GM23248 (cell line): ENCODE measurements around the gene MAD2L1BP. TPM values are rescaled to one million over a fixed set of nuclear protein-coding genes. Genes with fewer than 3 reads are reported as not detected.

Source experiments
- DNase-seq: peaks from one replicate; pipeline ENCODE4 v3.0.0-alpha.2; 2015
- H2AFZ ChIP-seq: fragments of 200-600 bp; sonication (generic); 2 replicates; pipeline ENCODE4 v1.6.1; 2016; ENCODE audit warnings: antibody characterized with exemption
- H3F3A ChIP-seq: fragments of 200-600 bp; sonication (generic); 2 replicates; pipeline ENCODE4 v1.6.1; 2016; ENCODE audit warnings: mild to moderate bottlenecking, antibody characterized with exemption, mixed run types; ENCODE audit not compliant: insufficient read depth
- H3K27ac ChIP-seq: fragments of 200-600 bp; sonication (generic); 2 replicates; pipeline ENCODE4 v1.5.1; 2016; ENCODE audit warnings: mild to moderate bottlenecking
- H3K27me3 ChIP-seq: fragments of 200-600 bp; sonication (generic); replicated peaks from 2 replicates; pipeline ENCODE4 v1.6.1; 2016; ENCODE audit warnings: mild to moderate bottlenecking; ENCODE audit not compliant: insufficient read depth
- H3K36me3 ChIP-seq: fragments of 200-600 bp; sonication (generic); 2 replicates; pipeline ENCODE4 v1.6.1; 2016; ENCODE audit warnings: low read depth, mild to moderate bottlenecking
- H3K4me1 ChIP-seq: fragments of 200-600 bp; sonication (generic); 2 replicates; pipeline ENCODE4 v1.6.1; 2016; ENCODE audit warnings: mild to moderate bottlenecking; ENCODE audit not compliant: insufficient read depth
- H3K4me2 ChIP-seq: fragments of 200-600 bp; sonication (generic); one replicate; pipeline ENCODE4 v1.6.1; 2016; ENCODE audit warnings: mild to moderate bottlenecking; ENCODE audit not compliant: unreplicated experiment
- H3K4me3 ChIP-seq: fragments of 200-600 bp; sonication (generic); 2 replicates; pipeline ENCODE4 v1.5.1; 2016; ENCODE audit warnings: mild to moderate bottlenecking
- H3K79me2 ChIP-seq: fragments of 200-600 bp; sonication (generic); 2 replicates; pipeline ENCODE4 v1.6.1; 2016; ENCODE audit warnings: mild to moderate bottlenecking; ENCODE audit not compliant: insufficient read depth
- H3K9ac ChIP-seq: fragments of 200-600 bp; sonication (generic); 2 replicates; pipeline ENCODE4 v1.6.1; 2016; ENCODE audit warnings: mild to moderate bottlenecking
- H3K9me2 ChIP-seq: fragments of 200-600 bp; sonication (generic); 2 replicates; pipeline ENCODE4 v1.6.1; 2016; ENCODE audit warnings: mixed run types, mild to moderate bottlenecking, moderate library complexity; ENCODE audit not compliant: insufficient read depth
- H3K9me3 ChIP-seq: fragments of 200-600 bp; sonication (generic); one replicate; pipeline ENCODE4 v1.6.1; 2017; ENCODE audit warnings: low read depth
- H4K20me1 ChIP-seq: fragments of 200-600 bp; sonication (generic); 2 replicates; pipeline ENCODE4 v1.6.0; 2016; ENCODE audit not compliant: insufficient read depth
- EZH2 ChIP-seq: fragments of 200-600 bp; sonication (generic); IDR thresholded peaks from 2 replicates; pipeline ENCODE4 v1.6.1; 2018; ENCODE audit warnings: antibody characterized with exemption, mild to moderate bottlenecking; ENCODE audit not compliant: insufficient read depth, poor library complexity, severe bottlenecking
- EZH2phosphoT487 ChIP-seq: fragments of 200-600 bp; sonication (generic); IDR thresholded peaks from 2 replicates; pipeline ENCODE4 v1.6.1; 2018; ENCODE audit warnings: antibody characterized with exemption, moderate library complexity, mild to moderate bottlenecking, low read depth; ENCODE audit not compliant: insufficient read depth
- WGBS, 2 experiments: methylation state at CpG; one replicate each; pipeline ENCODE4 v1.1.6; 2015 to 2017; ENCODE audit warnings: low lambda C conversion rate in 2 of 2, low coverage in 1 of 2; ENCODE audit errors: missing lambda C conversion rate in 2 of 2; 5-methylcytosine and 5-hydroxymethylcytosine counted together
- in situ Hi-C: fragments of 300-500 bp; cut with MboI; formaldehyde crosslinking; loops from 2 replicates; pipeline ENCODE4 v1.15.0; 2020
- polyA plus RNA-seq: library from polyadenylated mRNA; unstranded; fragments of >200 nt; fragmentation: Nextera tagmentation; extraction: Ambion mirVana; gene quantifications from 2 replicates; pipeline ENCODE4 v1.2.1, GENCODE V29; 2016
- total RNA-seq: library from RNA; depleted of rRNA; stranded (reverse); fragments of >200 nt; shearing (Covaris generic); gene quantifications from 2 replicates; pipeline ENCODE4 v1.2.3, GENCODE V29; 2014

The MAD2L1BP gene
- total and polyA plus RNA-seq, 2 experiments from 2014 or later = 32.9 to 33.9 TPM

DNA sequence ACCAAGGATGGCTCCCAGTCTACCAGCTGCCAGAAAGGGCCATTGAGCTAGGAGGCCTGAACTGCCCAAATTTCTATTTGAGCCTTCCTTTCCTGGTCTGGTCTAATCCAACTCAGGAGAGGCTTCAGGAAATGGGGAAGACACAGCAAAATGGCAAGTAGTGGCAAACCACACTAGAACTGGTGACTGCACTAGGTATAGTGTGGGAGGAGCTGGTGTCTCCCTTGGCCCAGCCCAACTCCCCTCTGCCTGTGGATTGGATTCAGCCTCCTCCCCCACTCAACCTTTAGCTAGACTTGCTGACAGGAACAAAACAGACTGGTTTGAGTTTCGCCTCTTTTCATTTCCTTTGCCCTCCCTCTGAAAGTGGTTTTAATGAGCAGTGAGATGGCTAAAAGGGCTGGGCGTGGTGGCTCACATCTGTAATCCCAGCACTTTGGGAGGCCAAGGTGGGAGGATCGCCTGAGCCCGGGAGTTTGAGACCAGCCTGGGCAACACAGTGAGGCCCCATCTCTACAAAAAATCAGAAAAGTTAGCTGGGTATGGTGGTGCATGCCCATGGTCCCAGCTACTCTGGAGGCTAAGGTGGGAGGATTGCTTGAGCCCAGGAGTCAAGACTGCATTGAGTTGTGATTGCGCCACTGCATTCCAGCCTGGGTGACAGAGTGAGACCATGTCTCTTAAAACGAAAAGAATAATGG lies 34.4 kb downstream of the MAD2L1BP start:
- WGBS, 2 experiments = 84 to 86% methylated on average over 5 to 6 of the region's 6 CpGs
- Histone ChIP-seq H3K79me2 (no peaks in the 10 kb centered on the region), H4K20me1 (no peaks in the 10 kb centered on the region), H3K4me3 (no peak overlapping the region), H2AFZ (no peak overlapping the region), H3K9me3 (no peaks in the 10 kb centered on the region), H3K36me3 (no peaks in the 10 kb centered on the region), H3K4me1 (peaks cover 28% of the 10 kb centered on the region), H3K27me3 (no peaks in the 10 kb centered on the region), H3K4me2 (no peak overlapping the region), H3K27ac (peak overlapping the region; percentile 45), H3K9ac (peak overlapping the region; percentile 32; the same call in 1 of the 2 replicates), H3K9me2 (no peaks in the 10 kb centered on the region), H3F3A (peaks cover 18% of the 10 kb centered on the region; the same call in 1 of the 2 replicates)
- TF ChIP-seq EZH2phosphoT487 (no peak), EZH2 (no peak)
- in situ Hi-C loops = loop anchor here (25.0 kb wide), 1 partner anchor 417 kb away; no protein-coding TSS in a partner anchor
- DNase-seq = no peak

DNA sequence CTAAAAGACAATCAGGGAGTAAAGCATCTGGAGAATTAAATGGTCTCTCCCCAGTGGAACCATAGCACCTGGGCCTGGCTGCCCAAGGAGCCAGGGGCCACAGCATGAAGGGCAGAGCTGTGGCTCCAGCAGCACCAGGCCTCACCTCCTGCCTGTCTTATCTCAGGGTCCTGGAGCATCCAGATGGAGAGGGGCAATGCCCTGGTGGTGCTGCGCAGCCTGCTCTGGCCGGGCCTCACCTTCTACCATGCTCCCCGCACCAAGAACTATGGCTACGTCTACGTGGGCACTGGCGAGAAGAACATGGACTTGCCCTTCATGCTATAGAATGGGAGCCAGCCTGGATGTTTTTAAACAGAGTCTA lies 35.0 kb downstream of the MAD2L1BP start:
- Histone ChIP-seq H3K36me3 (no peaks in the 10 kb centered on the region), H3K27ac (no peak overlapping the region), H2AFZ (no peak overlapping the region), H3F3A (peaks cover 18% of the 10 kb centered on the region; the same call in 1 of the 2 replicates), H3K4me2 (no peak overlapping the region), H3K9me2 (no peaks in the 10 kb centered on the region), H3K9ac (no peak overlapping the region), H4K20me1 (no peaks in the 10 kb centered on the region), H3K27me3 (no peaks in the 10 kb centered on the region), H3K79me2 (no peaks in the 10 kb centered on the region), H3K4me1 (peaks cover 24% of the 10 kb centered on the region), H3K9me3 (no peaks in the 10 kb centered on the region), H3K4me3 (no peak overlapping the region)
- TF ChIP-seq EZH2 (no peak), EZH2phosphoT487 (no peak)
- in situ Hi-C loops = loop anchor here (25.0 kb wide), 1 partner anchor 417 kb away; no protein-coding TSS in a partner anchor
- WGBS, 2 experiments = 98 to 100% methylated on average over 6 of the region's 6 CpGs
- DNase-seq = no peak

GRCh38 chr6:43671011-43671800 lies 35.6 kb downstream of the MAD2L1BP start:
- H3K4me3 ChIP-seq = no peak overlapping the region
- H3K27me3 ChIP-seq = no peaks in the 10 kb centered on the region
- peaks cover 24% of the 10 kb centered on the region for H3K4me1 ChIP-seq
- H3F3A ChIP-seq = peaks cover 18% of the 10 kb centered on the region; the same call in 1 of the 2 replicates
- H3K9ac ChIP-seq = no peak overlapping the region
- no peaks in the 10 kb centered on the region for H3K79me2 ChIP-seq
- no peak overlapping the region for H3K27ac ChIP-seq
- no peaks in the 10 kb centered on the region for H4K20me1 ChIP-seq
- 0 out of 2 replicates have a peak, but pooled peaks cover 2% of the 10 kb centered on the region for H3K36me3 ChIP-seq
- DNase-seq = no peak
- in situ Hi-C loops = loop anchor here (25.0 kb wide), 1 partner anchor 416 kb away; no protein-coding TSS in a partner anchor
- TF ChIP-seq EZH2phosphoT487 = no peak
- TF ChIP-seq EZH2 = no peak
- H3K9me2 ChIP-seq = no peaks in the 10 kb centered on the region
- H2AFZ ChIP-seq = no peak overlapping the region
- no peak overlapping the region for H3K4me2 ChIP-seq
- H3K9me3 ChIP-seq = no peaks in the 10 kb centered on the region
- 94% methylated on average over 8 of the region's 8 CpGs for WGBS, 2 experiments

- Histone ChIP-seq H3K4me2 (no peak overlapping the region), H3K9me3 (no peaks in the 10 kb centered on the region), H3K27ac (no peak overlapping the region), H3F3A (peaks cover 18% of the 10 kb centered on the region; the same call in 1 of the 2 replicates), H3K9me2 (no peaks in the 10 kb centered on the region), H3K9ac (no peak overlapping the region), H3K4me3 (no peak overlapping the region), H3K36me3 (peaks cover 9% of the 10 kb centered on the region; the same call in 1 of the 2 replicates), H3K79me2 (no peaks in the 10 kb centered on the region), H2AFZ (no peak overlapping the region), H3K4me1 (peaks cover 24% of the 10 kb centered on the region), H4K20me1 (no peaks in the 10 kb centered on the region), H3K27me3 (no peaks in the 10 kb centered on the region)
- 89% methylated on average over 15 to 16 of the region's 16 CpGs for WGBS, 2 experiments
- no peak for TF ChIP-seq EZH2
- no peak for TF ChIP-seq EZH2phosphoT487
- DNase-seq = no peak
- in situ Hi-C loops = loop anchor here (25.0 kb wide), 1 partner anchor 415 kb away; no protein-coding TSS in a partner anchor
Observed at GRCh38 chr6:43671801-43672690, 36.4 kb downstream of the MAD2L1BP start.
